ENCODE measurements around the gene PEX5L. TPM values are rescaled to one million over a fixed set of nuclear protein-coding genes. Genes with fewer than 3 reads are reported as not detected.

The PEX5L gene
- total RNA-seq, 1 donor from 2014 or later, result 1.0 TPM

DNA sequence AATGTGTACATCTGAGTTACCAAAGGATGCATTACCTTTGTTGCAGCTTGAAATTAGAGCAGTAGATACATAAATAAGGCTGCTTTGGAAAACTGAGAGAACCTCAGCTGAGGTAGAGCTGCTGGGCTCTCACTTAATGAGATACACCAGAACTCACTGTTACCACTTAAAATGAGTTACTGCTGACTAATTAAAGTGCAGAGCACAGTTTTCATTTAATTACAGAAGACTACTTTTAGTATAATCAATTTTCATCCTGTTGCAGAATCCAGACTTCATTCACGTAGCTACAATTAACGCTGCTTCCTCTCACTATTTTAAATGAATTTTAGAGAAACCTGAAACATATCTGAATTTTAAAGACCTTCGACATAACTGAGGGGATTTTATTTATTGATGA is 214.4 kb downstream of the PEX5L start:
- TF ChIP-seq, protein P1, sequence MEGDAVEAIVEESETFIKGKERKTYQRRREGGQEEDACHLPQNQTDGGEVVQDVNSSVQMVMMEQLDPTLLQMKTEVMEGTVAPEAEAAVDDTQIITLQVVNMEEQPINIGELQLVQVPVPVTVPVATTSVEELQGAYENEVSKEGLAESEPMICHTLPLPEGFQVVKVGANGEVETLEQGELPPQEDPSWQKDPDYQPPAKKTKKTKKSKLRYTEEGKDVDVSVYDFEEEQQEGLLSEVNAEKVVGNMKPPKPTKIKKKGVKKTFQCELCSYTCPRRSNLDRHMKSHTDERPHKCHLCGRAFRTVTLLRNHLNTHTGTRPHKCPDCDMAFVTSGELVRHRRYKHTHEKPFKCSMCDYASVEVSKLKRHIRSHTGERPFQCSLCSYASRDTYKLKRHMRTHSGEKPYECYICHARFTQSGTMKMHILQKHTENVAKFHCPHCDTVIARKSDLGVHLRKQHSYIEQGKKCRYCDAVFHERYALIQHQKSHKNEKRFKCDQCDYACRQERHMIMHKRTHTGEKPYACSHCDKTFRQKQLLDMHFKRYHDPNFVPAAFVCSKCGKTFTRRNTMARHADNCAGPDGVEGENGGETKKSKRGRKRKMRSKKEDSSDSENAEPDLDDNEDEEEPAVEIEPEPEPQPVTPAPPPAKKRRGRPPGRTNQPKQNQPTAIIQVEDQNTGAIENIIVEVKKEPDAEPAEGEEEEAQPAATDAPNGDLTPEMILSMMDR (IDR thresholded peaks at IDR 0.05; ENCODE audit: unreplicated experiment), result no peak
- H3K27me3 Mint-ChIP-seq, result no peaks in the 10 kb centered on the region
- no peak for DNase-seq (ENCODE audit: low spot score, unreplicated experiment)
- no peaks in the 10 kb centered on the region for H3K36me3 Mint-ChIP-seq (ENCODE audit: insufficient read depth)
- H3K27ac Mint-ChIP-seq, result no peak overlapping the region
- no peak overlapping the region for H3K4me3 Mint-ChIP-seq (ENCODE audit: low read depth)
- peaks cover 19% of the 10 kb centered on the region for H3K4me1 Mint-ChIP-seq (ENCODE audit: low read depth)
- H3K9me3 Mint-ChIP-seq (ENCODE audit: low read depth), result no peaks in the 10 kb centered on the region

DNA sequence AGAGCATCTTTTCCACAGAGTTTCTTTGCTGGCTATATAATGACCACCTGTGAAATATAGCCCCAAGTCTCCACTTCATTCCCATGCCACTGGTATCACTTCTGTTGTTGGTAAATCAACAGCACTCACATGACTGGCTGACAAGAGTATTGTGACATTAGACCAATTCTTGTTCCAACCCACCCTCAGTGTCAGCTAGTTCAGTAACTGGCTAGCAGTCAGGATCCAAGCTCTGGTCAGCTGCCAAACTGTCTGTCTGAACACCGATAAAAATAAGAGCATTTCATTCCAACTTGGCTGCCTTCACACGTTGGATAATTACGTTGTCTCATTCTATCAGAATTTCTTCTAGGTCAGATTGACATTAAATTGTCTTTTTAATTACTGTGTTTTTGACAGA is 217.4 kb downstream of the PEX5L start:
- Mint-ChIP-seq H3K27ac (no peak overlapping the region), H3K36me3 (ENCODE audit: insufficient read depth) (no peaks in the 10 kb centered on the region), H3K4me3 (ENCODE audit: low read depth) (no peak overlapping the region), H3K4me1 (ENCODE audit: low read depth) (peaks cover 4% of the 10 kb centered on the region), H3K9me3 (ENCODE audit: low read depth) (no peaks in the 10 kb centered on the region), H3K27me3 (no peaks in the 10 kb centered on the region)
- DNase-seq (ENCODE audit: low spot score, unreplicated experiment), result no peak
- TF ChIP-seq, protein P1 (IDR thresholded peaks at IDR 0.05; ENCODE audit: unreplicated experiment), result no peak

DNA sequence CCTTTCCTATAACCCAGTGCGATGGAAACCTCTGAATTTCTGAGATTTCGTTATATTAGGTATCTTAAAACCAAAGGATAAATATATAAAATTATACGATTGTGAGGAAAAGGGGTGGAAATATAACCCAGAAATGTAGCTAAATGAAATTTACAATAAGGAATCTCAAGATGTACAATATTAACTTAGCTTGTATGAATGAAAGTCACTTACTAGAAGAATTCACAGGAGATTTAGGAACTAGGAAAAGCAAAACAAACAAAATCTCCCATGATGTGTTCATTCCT is 224.7 kb downstream of the PEX5L start:
- no peak overlapping the region for H3K4me3 Mint-ChIP-seq (ENCODE audit: low read depth)
- H3K27me3 Mint-ChIP-seq, result no peaks in the 10 kb centered on the region
- H3K9me3 Mint-ChIP-seq (ENCODE audit: low read depth), result no peaks in the 10 kb centered on the region
- no peak overlapping the region for H3K27ac Mint-ChIP-seq
- DNase-seq (ENCODE audit: low spot score, unreplicated experiment), result no peak
- H3K36me3 Mint-ChIP-seq (ENCODE audit: insufficient read depth), result no peaks in the 10 kb centered on the region
- TF ChIP-seq, protein P1 (IDR thresholded peaks at IDR 0.05; ENCODE audit: unreplicated experiment), result no peak
- H3K4me1 Mint-ChIP-seq (ENCODE audit: low read depth), result peaks cover 4% of the 10 kb centered on the region

DNA sequence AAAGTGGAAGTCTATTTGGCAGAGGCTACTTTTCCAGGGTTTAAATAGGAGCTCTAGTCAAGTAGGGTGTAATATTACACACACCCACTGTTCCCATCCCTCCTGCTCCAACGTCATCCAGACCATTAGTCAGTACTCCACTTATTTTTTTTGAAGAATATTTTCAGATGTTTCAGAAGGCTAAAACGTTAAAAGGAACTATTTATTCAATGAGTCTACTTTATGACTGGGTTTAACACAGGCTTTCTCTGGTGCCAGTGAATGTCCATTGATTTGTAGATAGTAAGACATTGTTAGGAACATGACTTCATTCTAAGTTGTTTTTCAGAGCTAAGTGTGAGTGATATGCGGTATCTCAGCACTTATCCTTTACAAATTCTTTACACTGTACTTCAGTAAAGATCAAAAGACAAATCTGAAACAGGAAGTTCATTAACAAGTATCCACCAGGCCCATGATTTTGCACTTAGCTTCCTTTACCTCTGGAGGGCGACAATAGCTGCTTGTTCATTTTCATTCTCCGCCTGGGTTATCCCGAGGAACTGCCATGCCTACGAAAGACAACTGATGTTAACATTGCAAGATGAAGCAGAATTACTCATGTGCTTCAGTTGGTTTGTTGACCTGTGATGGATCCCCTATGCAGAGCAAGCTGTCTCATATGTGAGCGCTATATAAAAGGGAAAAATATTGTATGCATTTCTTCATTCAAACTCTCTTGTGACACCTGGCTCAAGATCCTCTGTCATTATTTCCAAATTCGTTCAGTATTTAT is 225.2 kb downstream of the PEX5L start:
- peak overlapping the region; percentile 69 for H3K27ac Mint-ChIP-seq

DNA sequence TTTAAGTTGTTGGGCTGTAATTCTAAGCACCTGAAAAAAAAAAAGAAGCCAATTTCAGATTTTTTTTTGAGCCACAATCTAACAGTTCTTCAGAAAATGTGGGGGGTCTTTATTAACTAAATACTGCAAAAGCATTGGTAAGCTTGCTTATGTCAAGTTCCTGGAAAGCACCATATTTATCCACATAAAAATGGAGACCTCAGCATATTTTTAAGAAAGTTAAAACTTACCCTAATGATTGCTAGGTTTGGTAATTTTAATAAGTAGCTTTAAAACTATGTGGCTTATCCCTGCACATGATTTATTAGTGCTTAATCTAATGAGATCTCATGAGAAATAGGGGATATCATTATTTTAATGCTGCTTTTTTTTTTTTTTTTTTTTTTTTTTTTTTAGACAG is 227.1 kb downstream of the PEX5L start:
- H3K27ac Mint-ChIP-seq, result no peak overlapping the region
- TF ChIP-seq, protein P1 (IDR thresholded peaks at IDR 0.05; ENCODE audit: unreplicated experiment), result no peak
- DNase-seq (ENCODE audit: low spot score, unreplicated experiment), result no peak
- H3K9me3 Mint-ChIP-seq (ENCODE audit: low read depth), result no peaks in the 10 kb centered on the region
- no peak overlapping the region for H3K4me3 Mint-ChIP-seq (ENCODE audit: low read depth)
- H3K36me3 Mint-ChIP-seq (ENCODE audit: insufficient read depth), result no peaks in the 10 kb centered on the region
- H3K4me1 Mint-ChIP-seq (ENCODE audit: low read depth), result peaks cover 4% of the 10 kb centered on the region
- H3K27me3 Mint-ChIP-seq, result no peaks in the 10 kb centered on the region

More for the DNA sequence above, 225.2 kb downstream of the PEX5L start:
- Mint-ChIP-seq H3K9me3 (ENCODE audit: low read depth) (no peaks in the 10 kb centered on the region), H3K4me1 (ENCODE audit: low read depth) (peaks cover 4% of the 10 kb centered on the region), H3K4me3 (ENCODE audit: low read depth) (no peak overlapping the region), H3K36me3 (ENCODE audit: insufficient read depth) (no peaks in the 10 kb centered on the region), H3K27me3 (no peaks in the 10 kb centered on the region)
- peak; percentile 15 for DNase-seq (ENCODE audit: low spot score, unreplicated experiment)
- TF ChIP-seq, protein P1 (IDR thresholded peaks at IDR 0.05; ENCODE audit: unreplicated experiment), result peak; percentile 79

All from progenitor cell of endocrine pancreas (in vitro differentiated cells).